Astrocyte (in vitro differentiated cells and primary cell): Measurements from ENCODE around the gene RNASE1.
"Not testable (repeated sequence)": the region's sequence is repeated elsewhere in the genome, so short reads cannot be mapped to it uniquely, and the experiment has no call there.

Experiments
- CTCF ChIP-seq: IDR thresholded peaks from 2 replicates; pipeline ENCODE4 v1.5.1; 2011; ENCODE audit warnings: low read depth, mild to moderate bottlenecking, inconsistent platforms, low read length, moderate library complexity; ENCODE audit not compliant: insufficient read depth
- EZH2 ChIP-seq: IDR thresholded peaks from 2 replicates; pipeline ENCODE4 v1.6.1; 2012; ENCODE audit warnings: mild to moderate bottlenecking, low read length, inconsistent platforms; ENCODE audit not compliant: insufficient read depth

DNA sequence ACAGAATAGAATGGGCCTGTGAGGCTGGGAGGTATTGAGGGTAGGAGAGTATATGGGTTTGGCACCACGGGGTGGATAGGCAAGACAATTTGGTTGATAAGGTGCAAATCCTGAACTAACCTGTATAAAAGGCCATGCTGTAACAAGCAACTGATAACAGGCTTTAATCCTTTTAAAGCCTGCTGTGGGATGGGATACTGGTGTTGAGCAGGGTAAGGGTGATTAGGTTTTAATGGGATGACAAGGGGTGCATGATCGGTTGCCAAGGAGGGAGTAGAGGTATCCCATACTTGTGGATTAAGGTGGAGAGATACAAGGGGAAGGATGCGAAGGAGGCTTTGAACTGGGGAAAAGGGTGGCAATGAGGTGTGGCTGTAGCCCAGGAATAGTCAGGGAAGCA lies 13.3 kb upstream of the RNASE1 start:
- not testable (repeated sequence) for TF ChIP-seq CTCF, EZH2
